Activated T-cell treated with anti-CD3 and anti-CD28 coated beads for 48 hours (primary cell): Measurements from ENCODE around the gene PHC2.

Experiments used
- DNase-seq: peaks from one replicate; pipeline ENCODE4 v3.0.0-alpha.2; 2020; ENCODE audit warnings: low read depth

The PHC2 gene

DNA sequence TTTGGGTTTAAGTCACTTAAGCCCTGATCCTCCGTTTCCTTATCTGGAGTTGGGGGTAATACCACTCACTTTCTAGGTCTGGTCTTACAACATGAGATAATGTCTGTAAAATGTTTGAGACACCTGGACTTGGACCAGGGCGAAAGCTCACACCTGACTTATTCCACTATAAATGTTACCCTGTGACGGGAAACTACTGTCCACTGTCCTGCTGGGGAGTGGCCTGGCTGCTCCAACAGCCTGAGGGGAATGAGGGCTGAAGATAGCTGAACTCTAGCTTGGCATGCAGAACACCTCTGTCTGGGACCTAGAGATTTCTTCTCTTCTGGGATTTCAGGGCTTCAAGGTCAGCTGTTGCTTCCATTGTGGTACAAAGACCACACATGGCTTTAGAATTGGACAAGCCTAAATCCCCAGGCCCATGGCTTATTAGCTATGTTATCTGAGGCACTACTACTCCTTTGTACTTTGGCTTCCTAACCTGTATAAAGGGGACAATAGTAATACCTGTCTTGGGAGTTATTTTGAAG, 100.5 kb downstream of the PHC2 start:
- DNase-seq, result no peak

DNA sequence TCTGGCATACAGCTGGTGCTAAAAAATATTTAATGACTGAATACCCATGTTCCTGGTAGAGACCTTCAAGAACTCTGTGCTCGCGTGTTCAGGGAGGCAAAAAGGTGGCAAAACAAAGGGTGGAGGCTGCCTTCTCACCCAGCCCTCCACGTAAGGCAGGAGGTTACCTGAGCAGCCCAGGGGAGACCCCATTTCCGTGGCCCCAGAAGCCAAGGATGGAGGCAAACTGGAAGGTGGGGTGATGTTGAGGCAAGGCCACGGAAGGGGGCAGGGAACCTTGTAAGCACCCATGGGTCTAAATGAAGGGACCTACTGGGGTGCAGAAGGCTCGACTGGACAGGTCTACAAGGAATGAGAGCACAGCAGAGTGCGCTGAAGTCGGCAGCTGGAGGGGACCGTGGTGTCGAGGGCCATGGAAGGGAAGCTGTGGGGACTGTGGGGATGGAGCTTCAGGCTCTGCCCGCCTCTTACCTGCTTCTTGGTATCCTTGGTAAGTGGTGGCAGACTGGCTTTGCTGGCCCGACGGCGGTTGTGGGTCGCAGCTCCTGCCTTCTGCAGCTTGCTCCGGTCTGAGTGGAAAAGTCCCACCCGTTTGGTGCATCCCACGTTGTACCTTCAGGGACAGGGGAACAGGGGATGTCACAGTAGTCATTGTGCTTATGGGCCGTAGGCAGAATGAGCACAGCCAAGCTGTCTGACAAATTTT, 101.1 kb downstream of the PHC2 start:
- no peak for DNase-seq

DNA sequence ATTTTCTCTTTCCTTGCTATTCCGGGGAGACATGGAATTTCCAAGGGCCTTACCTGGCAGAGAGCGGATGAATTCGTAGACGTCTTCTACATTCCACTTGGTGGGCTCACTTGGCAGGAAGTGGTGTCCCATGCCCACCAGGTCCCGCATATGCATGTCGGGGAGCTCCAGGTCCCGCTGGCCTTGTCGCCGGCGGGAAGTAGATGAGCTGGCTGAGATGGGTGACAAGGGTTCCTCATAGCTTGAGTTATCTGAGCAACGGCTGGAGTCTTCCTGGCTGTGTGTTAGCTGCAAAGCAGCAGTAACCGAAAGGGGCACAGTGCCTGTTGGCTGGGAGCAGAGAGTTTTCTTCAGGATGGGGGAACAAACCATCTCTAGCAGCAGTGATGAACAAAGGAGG, 102.1 kb downstream of the PHC2 start:
- no peak for DNase-seq

DNA sequence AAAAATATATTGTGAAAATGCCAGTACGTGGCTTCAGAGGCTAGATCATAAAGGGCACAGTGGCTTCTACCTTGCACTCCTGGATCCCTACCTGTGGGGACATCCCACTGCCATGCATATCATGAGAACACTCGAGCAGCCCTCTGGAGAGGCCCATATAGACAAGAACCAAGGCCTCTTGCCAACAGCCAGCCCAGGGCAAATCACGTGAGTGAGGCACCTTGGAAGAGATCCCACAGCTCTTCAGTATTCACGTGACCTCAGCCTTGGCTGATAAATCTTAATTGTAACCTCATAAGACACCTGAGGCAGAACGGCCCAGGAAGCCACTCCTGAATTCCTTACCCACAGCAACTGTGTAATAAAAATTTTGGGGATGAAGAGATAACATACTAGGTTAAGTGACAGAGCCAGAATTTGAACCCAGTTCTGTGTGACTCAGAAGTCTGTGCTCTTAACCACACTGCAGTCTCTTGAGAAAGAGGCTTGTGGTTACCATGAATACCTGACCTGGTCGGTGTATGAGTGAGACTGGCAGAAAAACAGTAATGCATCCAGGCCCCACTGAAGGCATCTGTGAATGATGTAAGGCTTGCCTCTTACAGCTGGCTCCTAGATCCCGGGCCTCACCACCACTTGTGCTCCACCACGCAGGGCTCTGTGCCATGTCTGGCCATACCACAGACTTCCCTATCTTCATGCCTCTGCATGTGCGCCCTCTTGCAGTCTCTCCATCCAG, 103.1 kb downstream of the PHC2 start:
- no peak for DNase-seq

- DNase-seq, result no peak
These were observed 104.1 kb downstream of the PHC2 start for GRCh38 chr1:33326785-33327184.

DNA sequence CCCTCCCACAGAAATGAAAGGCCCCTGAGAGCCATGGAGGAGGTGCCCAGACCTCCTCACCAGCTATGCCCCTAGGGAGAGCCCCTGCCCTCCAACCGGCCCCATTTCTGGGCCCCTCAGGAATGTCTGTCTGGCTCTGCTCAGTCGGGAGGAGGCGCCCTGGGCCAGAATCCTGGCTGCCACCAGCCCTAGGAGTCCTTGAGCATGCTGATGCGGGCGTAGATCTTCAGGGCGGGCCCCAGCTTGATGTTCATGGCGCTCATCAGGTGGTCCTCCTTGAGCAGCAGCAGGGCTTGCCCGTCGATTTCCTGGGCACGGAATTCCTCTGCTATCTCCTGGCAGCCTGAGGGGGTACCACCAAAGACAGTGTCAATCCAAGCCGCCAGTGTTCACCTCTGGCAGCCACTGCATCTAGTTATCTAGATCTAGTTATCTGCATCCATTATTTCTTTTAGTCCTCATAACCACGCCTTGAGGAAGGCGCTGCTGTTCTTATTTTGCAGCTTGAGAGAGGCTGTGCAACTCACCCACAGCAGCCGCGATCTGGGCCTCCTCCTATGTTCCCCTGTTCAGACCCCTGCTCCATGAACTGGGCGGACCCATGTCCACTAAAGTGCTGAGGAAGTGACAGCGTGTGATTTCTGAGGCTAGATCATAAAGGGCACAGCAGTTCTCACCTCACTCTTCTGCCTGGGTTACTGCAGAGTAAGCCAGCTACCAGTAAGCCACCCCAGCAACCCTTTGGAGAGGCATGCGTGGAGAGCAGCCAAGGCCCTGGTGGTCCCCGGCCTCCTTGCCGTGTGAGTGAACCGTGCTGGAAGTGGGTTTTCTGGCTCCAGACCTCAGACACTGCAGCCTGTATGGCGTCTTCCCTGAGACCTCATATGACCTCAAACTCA, 106.0 kb downstream of the PHC2 start:
- DNase-seq, result no peak

GRCh38 chr1:33323663-33324477, 107.0 kb downstream of the PHC2 start:
- no peak for DNase-seq

DNA sequence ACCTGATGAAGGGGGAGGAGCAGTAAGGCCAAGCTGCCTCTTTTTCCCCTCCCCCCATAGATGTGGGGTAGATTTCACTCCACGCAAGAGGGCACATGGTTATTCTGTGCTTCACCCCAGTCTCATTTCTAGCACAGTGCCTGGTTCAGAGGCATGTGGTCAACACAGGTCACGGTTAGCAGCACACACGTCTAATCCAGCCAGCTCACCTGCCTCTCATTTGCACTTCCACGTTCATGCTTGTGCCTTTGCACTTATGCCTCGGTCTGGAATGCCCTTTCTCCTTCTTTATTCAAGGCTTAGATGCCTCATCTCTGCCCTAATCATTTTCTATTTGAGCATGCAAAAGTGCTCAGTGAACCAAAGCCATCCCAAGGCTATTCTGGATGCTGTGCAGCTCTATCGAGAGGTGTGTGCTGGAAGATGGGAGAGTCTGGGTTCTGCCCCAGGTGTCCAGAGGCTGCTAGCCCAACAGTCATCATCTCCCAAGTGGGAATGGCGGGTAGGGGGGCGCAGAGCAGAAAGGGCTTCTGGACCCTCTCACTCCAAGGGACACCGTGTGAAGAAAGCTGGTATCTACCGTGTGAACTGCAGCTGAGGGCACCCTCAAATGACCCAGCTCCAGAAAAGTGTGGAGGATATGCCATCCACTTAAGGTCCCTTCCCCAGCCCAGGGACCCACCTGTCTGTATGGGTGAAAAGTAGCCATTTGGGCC, 107.9 kb downstream of the PHC2 start:
- no peak for DNase-seq

DNA sequence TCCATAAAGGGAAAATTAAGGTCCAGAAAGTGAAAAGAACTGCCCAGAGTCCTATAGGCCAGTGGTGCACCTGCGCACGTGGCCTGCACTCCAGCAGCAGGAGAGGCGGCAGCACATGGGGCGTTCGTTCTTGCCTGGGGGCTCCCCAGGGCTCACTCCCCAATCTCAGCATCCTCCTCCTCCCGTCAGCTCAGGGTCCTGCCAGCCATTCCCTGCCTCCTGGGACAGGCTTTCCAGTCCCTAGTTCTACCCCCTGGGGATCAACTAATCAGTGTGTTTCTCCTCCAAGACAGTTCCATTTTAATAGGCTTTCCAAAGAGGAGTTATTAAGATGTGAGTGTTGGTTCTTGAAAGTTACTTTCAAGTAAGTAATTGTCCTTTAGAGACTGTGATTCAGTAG, 108.8 kb downstream of the PHC2 start:
- no peak for DNase-seq

DNA sequence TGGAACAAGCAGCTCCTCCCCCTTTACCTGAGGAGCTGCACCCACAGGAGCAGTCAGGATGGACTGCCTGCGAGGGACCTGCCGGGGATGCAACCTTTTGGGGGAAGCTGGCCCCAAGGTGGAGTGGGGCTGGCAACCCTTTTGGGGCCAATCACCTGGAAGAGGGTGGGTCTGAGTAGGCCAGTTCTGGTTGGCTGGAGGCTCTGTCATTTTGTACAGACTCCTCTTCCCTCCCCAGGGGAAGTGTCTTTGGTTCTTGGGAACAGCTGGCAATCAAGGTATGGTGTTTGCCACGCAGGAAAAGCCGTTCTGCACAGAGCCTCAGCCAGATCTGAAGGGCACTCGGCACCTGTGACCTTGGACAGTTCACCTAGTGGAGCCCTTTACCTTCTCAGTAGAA, 109.7 kb downstream of the PHC2 start:
- no peak for DNase-seq

- DNase-seq, result no peak
These were observed 110.2 kb downstream of the PHC2 start, which contains the start of gene A3GALT2 for GRCh38 chr1:33320619-33321165. Gene A3GALT2, minus strand, starts transcription at chr1:33321098. Its CDS starts 0 bp downstream, at chr1:33321098.

DNA sequence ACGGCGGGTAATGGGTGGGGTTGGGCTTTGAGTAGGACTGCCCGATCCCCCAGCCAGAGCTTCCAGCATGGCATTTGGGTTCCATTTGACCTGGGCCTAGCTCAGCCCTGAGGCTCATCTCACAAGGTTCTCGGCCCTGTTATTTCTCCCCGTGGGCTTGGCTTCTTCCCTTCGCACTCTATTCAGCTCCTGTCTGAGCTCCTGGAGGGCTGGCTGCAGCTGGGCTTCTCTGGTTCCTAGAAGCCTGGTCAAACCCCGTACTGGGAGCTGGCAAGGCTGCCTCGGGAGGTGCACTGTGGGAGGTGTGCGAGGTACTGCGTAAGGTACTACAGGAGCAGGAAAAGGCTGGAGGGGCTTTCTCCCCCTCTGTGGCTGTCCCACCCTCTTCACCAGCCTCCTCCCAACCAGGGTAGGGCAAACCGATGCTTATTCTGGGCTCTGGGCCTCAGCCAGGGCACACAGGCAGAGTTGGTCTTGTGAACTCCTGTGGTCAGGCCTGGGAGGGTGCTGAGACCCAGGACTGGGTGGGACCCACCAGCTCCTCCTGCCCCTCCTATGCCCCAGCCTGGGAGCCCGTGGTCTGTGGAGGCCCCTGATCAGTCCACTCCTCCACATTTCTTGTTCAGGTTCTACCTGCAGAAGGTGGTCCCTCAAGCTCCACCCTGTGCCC, 110.8 kb downstream of the PHC2 start:
- no peak for DNase-seq

GRCh38 chr1:33319186-33319948, 111.5 kb downstream of the PHC2 start:
- no peak for DNase-seq

DNA sequence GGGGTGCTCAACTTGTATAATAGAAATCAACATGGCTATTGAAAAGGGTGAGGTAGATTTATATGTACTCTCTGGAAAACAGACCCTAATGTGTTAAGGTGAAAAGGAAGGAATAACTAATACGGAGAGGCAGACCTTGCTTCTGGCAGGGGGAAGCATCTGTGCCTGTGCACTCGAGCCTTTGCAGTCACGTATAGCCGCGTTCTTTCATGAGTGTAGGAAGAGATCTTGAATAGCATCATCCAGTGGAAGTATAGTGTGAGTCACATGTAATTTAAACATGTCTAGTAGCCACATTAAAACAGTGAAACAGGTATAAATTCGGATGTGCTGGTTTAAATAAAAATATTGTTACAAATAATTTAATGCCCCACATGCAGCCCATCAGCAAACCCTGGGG, 112.9 kb downstream of the PHC2 start:
- DNase-seq, result no peak

DNA sequence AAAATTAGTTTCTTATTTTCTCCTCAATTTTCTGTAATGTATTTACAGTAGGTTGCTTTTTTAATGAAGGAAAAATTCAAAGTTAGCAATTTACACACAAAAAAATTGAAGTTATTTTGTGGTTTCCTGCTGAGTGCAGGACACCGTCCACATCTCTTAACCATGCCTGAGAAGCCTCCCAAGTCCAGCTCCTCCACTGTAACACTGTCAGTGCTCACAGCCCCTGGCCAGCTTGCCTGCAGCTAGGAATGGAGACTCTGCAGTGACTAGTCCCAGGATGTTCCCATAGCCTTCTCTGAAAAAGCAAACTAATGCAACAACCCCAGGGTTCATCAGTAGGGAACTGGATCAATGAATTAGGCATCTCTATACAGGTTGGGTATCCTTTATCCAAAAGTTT, 113.5 kb downstream of the PHC2 start:
- DNase-seq, result no peak

- DNase-seq, result no peak
These were observed 114.3 kb downstream of the PHC2 start for GRCh38 chr1:33316601-33317000.

DNA sequence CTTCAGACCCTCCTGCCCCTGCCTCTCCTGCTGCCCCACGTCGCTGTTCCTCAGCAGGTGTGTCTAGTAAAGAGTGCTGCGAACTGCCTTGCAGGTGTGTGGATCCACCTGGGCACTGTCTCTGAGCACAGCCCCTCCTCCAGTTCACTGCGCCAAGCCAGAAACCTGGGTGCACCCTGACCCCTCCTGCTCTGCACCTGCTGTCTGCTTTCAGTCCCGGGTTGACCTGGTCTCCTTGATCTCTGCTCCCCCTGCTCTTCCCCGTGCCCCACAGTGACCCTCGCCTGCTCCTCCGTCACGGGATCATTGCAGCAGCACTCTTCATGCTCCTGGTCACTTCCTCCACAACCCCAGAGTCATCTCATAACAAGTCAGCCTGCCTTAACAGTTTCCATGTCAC, 116.5 kb downstream of the PHC2 start:
- no peak for DNase-seq

GRCh38 chr1:33312413-33312749, 118.5 kb downstream of the PHC2 start:
- DNase-seq, result no peak

DNA sequence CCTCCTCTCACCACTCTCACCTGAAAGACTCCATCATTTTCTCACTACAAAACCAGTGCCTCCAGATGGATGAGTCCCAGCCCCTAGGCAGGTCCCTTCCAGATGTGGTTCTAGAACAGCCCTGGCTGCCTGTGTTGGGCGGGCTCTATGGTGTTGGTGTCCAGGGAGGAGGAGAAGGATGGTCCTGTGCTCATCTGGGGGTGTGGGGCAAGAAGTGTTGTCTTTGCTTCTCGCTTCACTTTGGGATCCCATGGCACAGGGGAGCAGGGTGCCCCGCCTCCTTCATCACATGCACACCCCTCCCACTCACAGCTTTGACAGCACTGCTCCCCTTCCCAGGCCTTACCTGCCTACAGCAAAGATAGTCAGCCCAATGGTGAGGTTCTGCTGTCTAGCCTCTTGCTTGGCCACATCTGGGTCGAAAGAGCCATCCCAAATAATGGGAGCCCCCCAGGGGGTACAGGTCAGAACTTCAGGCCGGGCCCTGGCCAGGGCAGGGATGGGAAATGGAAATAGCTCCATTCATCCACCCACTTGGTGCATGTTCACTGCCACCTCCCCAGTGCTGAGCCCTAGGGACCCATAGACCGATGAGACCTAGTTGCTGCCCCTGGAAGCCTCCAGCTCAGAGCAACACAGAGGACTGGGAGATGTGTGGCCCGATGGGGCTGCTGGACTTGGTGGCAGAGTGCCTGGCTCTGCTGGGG, 119.0 kb downstream of the PHC2 start:
- DNase-seq, result no peak
